Esophagus muscularis mucosa (tissue), 3 donors: ENCODE data around the gene WBP2.
"Not testable (repeated sequence)": the region's sequence is repeated elsewhere in the genome, so short reads cannot be mapped to it uniquely, and the experiment has no call there.

Experiments used
- POLR2A ChIP-seq: fragments of 450-650 bp; IDR thresholded peaks from one replicate; pipeline ENCODE4 v1.6.1; 2017; ENCODE audit warnings: antibody characterized with exemption, moderate library complexity, mild to moderate bottlenecking, low read depth
- POLR2AphosphoS5 ChIP-seq, 2 donors: sonication (generic); formaldehyde crosslinking; IDR thresholded peaks; one replicate each; pipeline ENCODE4 v1.6.1; 2017; ENCODE audit warnings: antibody characterized with exemption in 2 of 2
- TF ChIP-seq, protein P1 (sequence below), 3 experiments: fragments of 200-600 bp in 2 of 3; fragments of 450-650 bp in 1 of 3; sonication (generic) in 2 of 3; IDR thresholded peaks; one replicate each; pipeline ENCODE4 v1.5.1; 2017 to 2019; ENCODE audit warnings: antibody characterized with exemption in 3 of 3, mild to moderate bottlenecking in 2 of 3, moderate library complexity in 1 of 3

GRCh38 chr17:75851693-75851991, 3.5 kb downstream of the WBP2 start:
- TF ChIP-seq, protein P1, sequence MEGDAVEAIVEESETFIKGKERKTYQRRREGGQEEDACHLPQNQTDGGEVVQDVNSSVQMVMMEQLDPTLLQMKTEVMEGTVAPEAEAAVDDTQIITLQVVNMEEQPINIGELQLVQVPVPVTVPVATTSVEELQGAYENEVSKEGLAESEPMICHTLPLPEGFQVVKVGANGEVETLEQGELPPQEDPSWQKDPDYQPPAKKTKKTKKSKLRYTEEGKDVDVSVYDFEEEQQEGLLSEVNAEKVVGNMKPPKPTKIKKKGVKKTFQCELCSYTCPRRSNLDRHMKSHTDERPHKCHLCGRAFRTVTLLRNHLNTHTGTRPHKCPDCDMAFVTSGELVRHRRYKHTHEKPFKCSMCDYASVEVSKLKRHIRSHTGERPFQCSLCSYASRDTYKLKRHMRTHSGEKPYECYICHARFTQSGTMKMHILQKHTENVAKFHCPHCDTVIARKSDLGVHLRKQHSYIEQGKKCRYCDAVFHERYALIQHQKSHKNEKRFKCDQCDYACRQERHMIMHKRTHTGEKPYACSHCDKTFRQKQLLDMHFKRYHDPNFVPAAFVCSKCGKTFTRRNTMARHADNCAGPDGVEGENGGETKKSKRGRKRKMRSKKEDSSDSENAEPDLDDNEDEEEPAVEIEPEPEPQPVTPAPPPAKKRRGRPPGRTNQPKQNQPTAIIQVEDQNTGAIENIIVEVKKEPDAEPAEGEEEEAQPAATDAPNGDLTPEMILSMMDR (IDR thresholded peaks at IDR 0.05), result not testable (repeated sequence)
- TF ChIP-seq POLR2A; POLR2AphosphoS5 (IDR thresholded peaks at IDR 0.05): not testable (repeated sequence)
